ENCODE measurements around the gene TBK1. TPM values are rescaled to one million over a fixed set of nuclear protein-coding genes. Genes with fewer than 3 reads are reported as not detected.

Gene TBK1
- total and polyA plus RNA-seq, 9 donors, result 11.9 to 25.4 (median 19.3) TPM

GRCh38 chr12:64413884-64414283 lies 38.0 kb upstream of the TBK1 start:
- no peaks in the 10 kb centered on the region for H3K36me3 ChIP-seq
- intact Hi-C loops (cut with DNase I), result no loop called here

GRCh38 chr12:64418209-64418608 lies 33.7 kb upstream of the TBK1 start:
- TF ChIP-seq POLR2A (IDR thresholded peaks at IDR 0.05), result no peak
- TF ChIP-seq EP300 (IDR thresholded peaks at IDR 0.05), result no peak
- no peak for TF ChIP-seq CTCF (IDR thresholded peaks at IDR 0.05)
- DNase-seq, result no peak
- intact Hi-C loops (cut with DNase I), result no loop called here

More at GRCh38 chr12:64413884-64414283, 38.0 kb upstream of the TBK1 start:
- no peak overlapping the region for H3K4me3 ChIP-seq
- TF ChIP-seq POLR2A (IDR thresholded peaks at IDR 0.05), result no peak
- no peak for TF ChIP-seq EP300 (IDR thresholded peaks at IDR 0.05)
- TF ChIP-seq CTCF (IDR thresholded peaks at IDR 0.05), result no peak
- DNase-seq, result no peak
- H3K27ac ChIP-seq, result no peak overlapping the region
- H3K27me3 ChIP-seq, result no peaks in the 10 kb centered on the region
- H3K9me3 ChIP-seq, result no peaks in the 10 kb centered on the region
- H3K4me1 ChIP-seq (ENCODE audit: insufficient read depth), result no peaks in the 10 kb centered on the region
- 80 to 85% (median 82%) methylated on average over 2 of the region's 2 CpGs for WGBS, 3 donors

GRCh38 chr12:64419696-64420095 lies 32.2 kb upstream of the TBK1 start:
- 83 to 93% (median 88%) methylated on average over 3 of the region's 3 CpGs for whole genome bisulfite sequencing, 3 donors
- intact Hi-C loops (cut with DNase I), result no loop called here
- H3K27ac ChIP-seq, result no peak overlapping the region
- TF ChIP-seq POLR2A (IDR thresholded peaks at IDR 0.05) (no peak), EP300 (IDR thresholded peaks at IDR 0.05) (no peak), CTCF (IDR thresholded peaks at IDR 0.05) (no peak)
- H3K4me3 ChIP-seq, result no peak overlapping the region
- no peaks in the 10 kb centered on the region for H3K4me1 ChIP-seq (ENCODE audit: insufficient read depth)
- H3K9me3 ChIP-seq, result no peaks in the 10 kb centered on the region
- no peaks in the 10 kb centered on the region for H3K27me3 ChIP-seq
- DNase-seq, result no peak
- no peaks in the 10 kb centered on the region for H3K36me3 ChIP-seq

More at GRCh38 chr12:64418209-64418608, 33.7 kb upstream of the TBK1 start:
- Histone ChIP-seq H3K4me3 (no peak overlapping the region), H3K27me3 (no peaks in the 10 kb centered on the region), H3K9me3 (no peaks in the 10 kb centered on the region), H3K27ac (no peak overlapping the region), H3K36me3 (no peaks in the 10 kb centered on the region), H3K4me1 (ENCODE audit: insufficient read depth) (no peaks in the 10 kb centered on the region)

GRCh38 chr12:64427988-64428387 lies 23.9 kb upstream of the TBK1 start:
- DNase-seq, result no peak
- H3K9me3 ChIP-seq, result no peaks in the 10 kb centered on the region
- no peak overlapping the region for H3K4me3 ChIP-seq
- no peaks in the 10 kb centered on the region for H3K27me3 ChIP-seq
- TF ChIP-seq CTCF (IDR thresholded peaks at IDR 0.05) (no peak), EP300 (IDR thresholded peaks at IDR 0.05) (no peak), POLR2A (IDR thresholded peaks at IDR 0.05) (no peak)
- WGBS, 3 donors, result 28 to 39% (median 36%) methylated on average over 1 of the region's 1 CpG
- intact Hi-C loops (cut with DNase I), result no loop called here
- H3K27ac ChIP-seq, result no peak overlapping the region
- no peaks in the 10 kb centered on the region for H3K36me3 ChIP-seq
- H3K4me1 ChIP-seq (ENCODE audit: insufficient read depth), result no peaks in the 10 kb centered on the region

- no peaks in the 10 kb centered on the region for H3K4me1 ChIP-seq (ENCODE audit: insufficient read depth)
- no peak for TF ChIP-seq CTCF (IDR thresholded peaks at IDR 0.05)
- no peak for TF ChIP-seq EP300 (IDR thresholded peaks at IDR 0.05)
- no peak for TF ChIP-seq POLR2A (IDR thresholded peaks at IDR 0.05)
- intact Hi-C loops (cut with DNase I), result no loop called here
- WGBS, 3 donors, result 91 to 93% (median 92%) methylated on average over 4 of the region's 4 CpGs
- no peaks in the 10 kb centered on the region for H3K36me3 ChIP-seq
- H3K27ac ChIP-seq, result no peak overlapping the region
- H3K9me3 ChIP-seq, result no peaks in the 10 kb centered on the region
- H3K4me3 ChIP-seq, result no peak overlapping the region
- no peak for DNase-seq
- no peaks in the 10 kb centered on the region for H3K27me3 ChIP-seq
These were observed 23.0 kb upstream of the TBK1 start for GRCh38 chr12:64428956-64429355.

Data from ovary (tissue), 9 donors.